K562 (cell line): ENCODE data around the gene TMEM86B. TPM values are rescaled to one million over a fixed set of nuclear protein-coding genes. Genes with fewer than 3 reads are reported as not detected.

Experiments
- CBX2 ChIP-seq: fragments of 200-600 bp; sonication (generic); IDR thresholded peaks from one replicate; pipeline ENCODE4 v1.6.1; 2012; ENCODE audit warnings: mild to moderate bottlenecking, low read length, inconsistent platforms; ENCODE audit not compliant: insufficient read depth, poor library complexity, severe bottlenecking
- CTCFL ChIP-seq: IDR thresholded peaks from 2 replicates; pipeline ENCODE4 v1.6.1; 2011; ENCODE audit warnings: borderline replicate concordance, low read depth, mild to moderate bottlenecking, moderate library complexity, low read length; ENCODE audit not compliant: insufficient read depth, poor library complexity, severe bottlenecking
- EGR1 ChIP-seq: fragments of 450-650 bp; conservative IDR thresholded peaks from 2 replicates; pipeline ENCODE4 v1.6.1; 2017; ENCODE audit warnings: mild to moderate bottlenecking
- FOXO4 ChIP-seq: fragments of 450-650 bp; formaldehyde crosslinking; IDR thresholded peaks from 2 replicates; pipeline ENCODE4 v1.4.0; 2020; ENCODE audit warnings: mild to moderate bottlenecking, moderate library complexity
- HMG20A ChIP-seq: fragments of 450-650 bp; formaldehyde crosslinking; conservative IDR thresholded peaks from 2 replicates; pipeline ENCODE4 v1.4.0; 2020; ENCODE audit warnings: mild to moderate bottlenecking, mixed read lengths
- KHSRP ChIP-seq: fragments of 450-650 bp; IDR thresholded peaks from 2 replicates; pipeline ENCODE4 v1.6.1; 2017
- MAZ ChIP-seq, 2 experiments: fragments of 450-650 bp in 1 of 2; sonication (generic) in 1 of 2; formaldehyde crosslinking; IDR thresholded peaks in 1 of 2; conservative IDR thresholded peaks in 1 of 2; 2 replicates each; pipeline versions ENCODE4 v1.4.0 to v1.5.0; 2020; ENCODE audit warnings: mild to moderate bottlenecking in 1 of 2, missing genetic modification reagents in 1 of 2
- NCOA6 ChIP-seq: fragments of 450-650 bp; IDR thresholded peaks from 2 replicates; pipeline ENCODE4 v1.6.1; 2017; ENCODE audit warnings: mild to moderate bottlenecking
- PCBP2 ChIP-seq: fragments of 200-400 bp; formaldehyde crosslinking; IDR thresholded peaks from 2 replicates; pipeline ENCODE4 v1.6.1; 2018; ENCODE audit warnings: low read length, low read depth, mild to moderate bottlenecking, moderate library complexity; ENCODE audit not compliant: poor library complexity, severe bottlenecking
- SIN3A ChIP-seq, 2 experiments: fragments of 150-350 bp in 1 of 2; IDR thresholded peaks; 2 replicates each; pipeline ENCODE4 v1.6.1; 2011 to 2016; ENCODE audit warnings: borderline replicate concordance in 2 of 2, low read depth in 2 of 2, low read length in 2 of 2, mild to moderate bottlenecking in 2 of 2, moderate library complexity in 2 of 2; ENCODE audit not compliant: control insufficient read depth in 1 of 2
- STAT6 ChIP-seq: sonication (generic); formaldehyde crosslinking; IDR thresholded peaks from 2 replicates; pipeline ENCODE4 v1.8.1; 2023; ENCODE audit warnings: mild to moderate bottlenecking, missing genetic modification reagents
- TAL1 ChIP-seq: fragments of 450-650 bp; IDR thresholded peaks from 2 replicates; pipeline ENCODE4 v1.6.1; 2016; ENCODE audit warnings: mild to moderate bottlenecking
- VEZF1 ChIP-seq: fragments of 200-800 bp; sonication (Bioruptor generic); IDR thresholded peaks from 2 replicates; pipeline ENCODE4 v1.6.1; 2017; ENCODE audit warnings: missing genetic modification characterization, missing compliant biosample characterization
- ZNF121 ChIP-seq: sonication (generic); formaldehyde crosslinking; conservative IDR thresholded peaks from 2 replicates; pipeline ENCODE4 v1.8.0; 2022; ENCODE audit warnings: missing genetic modification reagents
- ZNF584 ChIP-seq: fragments of 200-800 bp; sonication (Bioruptor generic); IDR thresholded peaks from 2 replicates; pipeline ENCODE4 v1.6.1; 2016; ENCODE audit warnings: low read depth, mild to moderate bottlenecking, missing genetic modification characterization, missing compliant biosample characterization
- ZNF695 ChIP-seq: fragments of 450-650 bp; formaldehyde crosslinking; IDR thresholded peaks from 2 replicates; pipeline ENCODE4 v1.4.0; 2020; ENCODE audit warnings: mild to moderate bottlenecking, moderate library complexity
- ZNF699 ChIP-seq: fragments of 250-450 bp; sonication (Bioruptor Pico); IDR thresholded peaks from 2 replicates; pipeline ENCODE4 v1.8.0; 2021; ENCODE audit warnings: mild to moderate bottlenecking, moderate library complexity; ENCODE audit not compliant: insufficient replicate concordance
- polyA plus RNA-seq, 8 experiments: library from polyadenylated mRNA; depleted of rRNA in 4 of 8; stranded (reverse) in 5 of 8; unstranded in 3 of 8; fragments of >200 nt; fragmentation: Nextera tagmentation in 2 of 8; fragmentation: Illumina TruSeq in 1 of 8; extraction: Ambion mirVana in 2 of 8; extraction: Trizol in 1 of 8; gene quantifications; 2 replicates each; pipeline versions ENCODE4 v1.2.1 to v1.2.3, GENCODE V29; 2011 to 2014; ENCODE audit warnings: inconsistent platforms in 1 of 8, missing spikeins in 1 of 8
- total RNA-seq, 7 experiments: library from RNA; depleted of rRNA in 6 of 7; stranded (reverse); fragments of >200 nt in 6 of 7; fragmentation: Illumina TruSeq in 2 of 7; extraction: Trizol in 2 of 7; gene quantifications; 2 replicates each; pipeline versions ENCODE4 v1.2.1 to v1.2.3, GENCODE V29; 2011 to 2021; ENCODE audit warnings: low replicate concordance in 1 of 7

Gene TMEM86B
- total and polyA plus RNA-seq, 9 of the 15 experiments (the other 6 are each of a cell fraction or from before 2014, with no cell fraction given) = 0.28 to 7.9 (median 2.1) TPM

- peak; percentile 98 for TF ChIP-seq VEZF1 (CRISPR knock-in tag)
- TF ChIP-seq PCBP2 = no peak
- no peak for TF ChIP-seq HMG20A (CRISPR knock-in tag)
- TF ChIP-seq FOXO4 (CRISPR knock-in tag) = no peak
- TF ChIP-seq EGR1 = peak; percentile 64
- TF ChIP-seq MAZ (CRISPR knock-in tag; conservative IDR thresholded peaks at IDR 0.05 in 1 of 2, IDR thresholded peaks at IDR 0.05 in 1 of 2) = peak; percentile 88 to 97
- TF ChIP-seq NCOA6 = no peak
- TF ChIP-seq TAL1 = peak; percentile 24; the same call in 1 of the 2 replicates
- no peak for TF ChIP-seq ZNF699 (CRISPR knock-in tag)
- TF ChIP-seq STAT6 (CRISPR knock-in tag) = no peak
- no peak for TF ChIP-seq CTCFL
- TF ChIP-seq CBX2 = no peak
- peak; percentile 67 to 78; a peak in 2 of 4 replicates for TF ChIP-seq SIN3A (IDR thresholded peaks at IDR 0.05; ENCODE audit: borderline replicate concordance in 2 of 2, control insufficient read depth in 1 of 2, low read depth in 2 of 2, low read length in 2 of 2)
- no peak for TF ChIP-seq KHSRP
- no peak for TF ChIP-seq ZNF121 (CRISPR knock-in tag)
- no peak for TF ChIP-seq ZNF695 (CRISPR knock-in tag)
- no peak for TF ChIP-seq ZNF584
These were observed 21.7 kb downstream of the TMEM86B start (continued) for GRCh38 chr19:55206664-55207500.
